Vagina (tissue), 2 donors: Measurements from ENCODE around the gene CREG2. TPM values are rescaled to one million over a fixed set of nuclear protein-coding genes. Genes with fewer than 3 reads are reported as not detected.
"Not testable (repeated sequence)": the region's sequence is repeated elsewhere in the genome, so short reads cannot be mapped to it uniquely, and the experiment has no call there.

Source experiments
- DNase-seq, 2 donors: peaks; one replicate each; pipeline ENCODE4 v3.0.0-alpha.2; 2017; ENCODE audit errors: extremely low spot score in 2 of 2
- H3K27ac ChIP-seq: fragments of 200-600 bp; sonication (generic); one replicate; pipeline ENCODE4 v1.5.1; 2019
- H3K27me3 ChIP-seq: fragments of 200-600 bp; sonication (generic); one replicate; pipeline ENCODE4 v1.5.1; 2019
- H3K36me3 ChIP-seq, 2 donors: fragments of 200-600 bp; sonication (generic); one replicate each; pipeline ENCODE4 v1.5.1; 2017 to 2019
- H3K4me1 ChIP-seq: fragments of 200-600 bp; sonication (generic); one replicate; pipeline ENCODE4 v1.5.1; 2019
- H3K4me3 ChIP-seq, 2 donors: fragments of 200-600 bp; sonication (generic); 1 replicate in 1 of 2; 2 replicates in 1 of 2; pipeline ENCODE4 v1.5.1; 2016 to 2019
- H3K9me3 ChIP-seq: fragments of 200-600 bp; sonication (generic); one replicate; pipeline ENCODE4 v1.5.1; 2019
- POLR2A ChIP-seq, 2 donors: fragments of 450-650 bp; IDR thresholded peaks; one replicate each; pipeline ENCODE4 v1.6.1; 2017; ENCODE audit warnings: antibody characterized with exemption in 2 of 2, mild to moderate bottlenecking in 2 of 2, moderate library complexity in 2 of 2
- POLR2AphosphoS5 ChIP-seq, 2 donors: sonication (generic); formaldehyde crosslinking; IDR thresholded peaks; one replicate each; pipeline ENCODE4 v1.9.0; 2017; ENCODE audit warnings: antibody characterized with exemption in 2 of 2, mild to moderate bottlenecking in 2 of 2, low read depth in 1 of 2; ENCODE audit not compliant: insufficient read depth in 1 of 2
- intact Hi-C: fragments of 100-400 bp; cut with DNase I; formaldehyde crosslinking; loops from one replicate; pipeline ENCODE4 v1.15.1; 2023
- total RNA-seq: library from RNA; depleted of rRNA; stranded (reverse); fragments of >200 nt; gene quantifications from one replicate; pipeline ENCODE4 v1.2.3, GENCODE V29; 2016
- TF ChIP-seq, protein P1 (sequence below), 3 experiments: fragments of 450-650 bp in 2 of 3; fragments of 200-600 bp in 1 of 3; sonication (generic) in 1 of 3; IDR thresholded peaks; one replicate each; pipeline ENCODE4 v1.5.1; 2017 to 2019; ENCODE audit warnings: antibody characterized with exemption in 3 of 3, mild to moderate bottlenecking in 2 of 3, moderate library complexity in 2 of 3

The CREG2 gene
- total RNA-seq, 1 donor from 2014 or later: 0.25 TPM

DNA sequence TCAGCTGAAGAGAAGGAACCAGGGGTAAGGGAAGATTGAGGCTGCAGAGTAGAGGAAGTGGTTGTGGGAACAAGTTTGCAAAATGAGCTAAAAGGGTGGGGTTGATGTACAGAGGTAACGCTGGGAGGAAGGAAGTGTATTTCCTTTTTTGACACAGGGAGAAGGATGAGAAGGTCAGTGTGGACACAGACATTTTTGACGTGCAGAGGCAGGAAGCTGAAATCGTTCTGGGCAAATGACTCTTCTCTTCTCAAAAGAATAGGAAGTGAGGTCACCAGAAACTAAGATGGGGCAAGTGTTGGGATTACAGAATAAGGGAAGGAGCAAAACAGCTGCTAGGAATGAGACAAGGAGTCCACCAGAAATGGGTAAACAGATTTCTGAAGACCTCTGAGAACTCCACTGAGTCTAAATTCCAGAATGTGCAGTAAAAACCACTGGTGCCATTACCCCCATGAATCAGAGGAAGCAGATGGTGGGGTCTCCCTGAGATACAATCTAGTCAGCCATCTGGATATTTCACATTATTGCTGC lies 58.8 kb downstream of the CREG2 start:
- no peak for DNase-seq
- H3K4me1 ChIP-seq: peaks cover 23% of the 10 kb centered on the region
- H3K27ac ChIP-seq: no peak overlapping the region
- no peaks in the 10 kb centered on the region for H3K9me3 ChIP-seq
- H3K27me3 ChIP-seq: no peaks in the 10 kb centered on the region
- intact Hi-C loops: no loop called here
- no peak overlapping the region for H3K4me3 ChIP-seq
- H3K36me3 ChIP-seq: no peaks in the 10 kb centered on the region
- TF ChIP-seq POLR2A (IDR thresholded peaks at IDR 0.05) (no peak), POLR2AphosphoS5 (IDR thresholded peaks at IDR 0.05; ENCODE audit: insufficient read depth in 1 of 2, low read depth in 1 of 2) (peak in 1 of 2 donors; percentile 32)

DNA sequence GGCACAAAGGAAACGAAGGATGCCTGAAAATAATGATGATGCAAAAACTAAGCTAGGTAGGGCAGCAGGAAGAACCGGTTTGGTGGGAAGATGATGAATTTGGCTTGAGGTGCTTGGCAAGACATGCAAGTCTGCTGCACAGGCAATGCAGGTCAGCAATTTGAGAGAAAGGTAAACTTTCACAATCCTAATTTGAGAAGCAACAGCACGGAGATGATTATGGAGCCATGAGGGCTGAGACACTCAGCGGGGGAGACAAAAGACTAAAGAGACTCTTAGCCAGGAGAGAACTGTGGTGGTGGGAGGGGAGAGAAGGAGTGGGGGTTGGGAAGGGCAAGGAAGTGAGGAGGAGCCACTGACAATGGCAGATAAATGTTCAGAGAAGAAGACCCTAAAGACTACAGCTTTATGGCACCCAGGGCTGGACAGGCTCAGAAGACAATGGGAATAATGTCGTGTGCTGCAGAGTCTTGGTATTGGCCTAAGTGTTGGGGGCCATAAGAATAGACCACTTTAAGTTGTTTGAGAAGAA lies 59.4 kb downstream of the CREG2 start:
- no peak overlapping the region for H3K27ac ChIP-seq
- peaks cover 23% of the 10 kb centered on the region for H3K4me1 ChIP-seq
- H3K36me3 ChIP-seq: no peaks in the 10 kb centered on the region
- no peak for DNase-seq
- H3K27me3 ChIP-seq: no peaks in the 10 kb centered on the region
- H3K9me3 ChIP-seq: no peaks in the 10 kb centered on the region
- peak in 1 of 2 donors; percentile 59 for TF ChIP-seq POLR2AphosphoS5 (IDR thresholded peaks at IDR 0.05; ENCODE audit: insufficient read depth in 1 of 2, low read depth in 1 of 2)
- TF ChIP-seq, protein P1, sequence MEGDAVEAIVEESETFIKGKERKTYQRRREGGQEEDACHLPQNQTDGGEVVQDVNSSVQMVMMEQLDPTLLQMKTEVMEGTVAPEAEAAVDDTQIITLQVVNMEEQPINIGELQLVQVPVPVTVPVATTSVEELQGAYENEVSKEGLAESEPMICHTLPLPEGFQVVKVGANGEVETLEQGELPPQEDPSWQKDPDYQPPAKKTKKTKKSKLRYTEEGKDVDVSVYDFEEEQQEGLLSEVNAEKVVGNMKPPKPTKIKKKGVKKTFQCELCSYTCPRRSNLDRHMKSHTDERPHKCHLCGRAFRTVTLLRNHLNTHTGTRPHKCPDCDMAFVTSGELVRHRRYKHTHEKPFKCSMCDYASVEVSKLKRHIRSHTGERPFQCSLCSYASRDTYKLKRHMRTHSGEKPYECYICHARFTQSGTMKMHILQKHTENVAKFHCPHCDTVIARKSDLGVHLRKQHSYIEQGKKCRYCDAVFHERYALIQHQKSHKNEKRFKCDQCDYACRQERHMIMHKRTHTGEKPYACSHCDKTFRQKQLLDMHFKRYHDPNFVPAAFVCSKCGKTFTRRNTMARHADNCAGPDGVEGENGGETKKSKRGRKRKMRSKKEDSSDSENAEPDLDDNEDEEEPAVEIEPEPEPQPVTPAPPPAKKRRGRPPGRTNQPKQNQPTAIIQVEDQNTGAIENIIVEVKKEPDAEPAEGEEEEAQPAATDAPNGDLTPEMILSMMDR (IDR thresholded peaks at IDR 0.05): no peak
- no peak for TF ChIP-seq POLR2A (IDR thresholded peaks at IDR 0.05)
- intact Hi-C loops: no loop called here
- no peak overlapping the region for H3K4me3 ChIP-seq

DNA sequence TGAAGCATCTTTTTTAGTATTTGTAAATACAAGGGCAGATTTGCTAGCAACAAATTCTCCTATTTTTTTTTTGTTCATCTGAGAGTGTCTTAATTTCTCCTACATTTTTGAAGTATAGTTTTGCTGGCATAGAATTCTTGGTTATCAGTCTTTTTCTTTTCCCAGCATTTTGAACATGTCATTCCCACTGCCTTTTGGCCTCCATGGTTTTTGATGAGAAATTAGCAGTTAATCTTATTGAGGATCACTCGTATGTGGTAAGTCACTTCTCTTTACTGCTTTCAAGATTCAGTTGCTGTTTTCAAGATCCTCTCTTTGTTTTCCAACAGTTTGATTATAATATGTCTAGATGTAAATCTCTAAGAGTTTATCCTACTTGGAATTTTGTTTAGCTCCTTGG lies 61.9 kb downstream of the CREG2 start:
- intact Hi-C loops: no loop called here
- Histone ChIP-seq H3K4me3 (no peak overlapping the region), H3K36me3 (no peaks in the 10 kb centered on the region)

DNA sequence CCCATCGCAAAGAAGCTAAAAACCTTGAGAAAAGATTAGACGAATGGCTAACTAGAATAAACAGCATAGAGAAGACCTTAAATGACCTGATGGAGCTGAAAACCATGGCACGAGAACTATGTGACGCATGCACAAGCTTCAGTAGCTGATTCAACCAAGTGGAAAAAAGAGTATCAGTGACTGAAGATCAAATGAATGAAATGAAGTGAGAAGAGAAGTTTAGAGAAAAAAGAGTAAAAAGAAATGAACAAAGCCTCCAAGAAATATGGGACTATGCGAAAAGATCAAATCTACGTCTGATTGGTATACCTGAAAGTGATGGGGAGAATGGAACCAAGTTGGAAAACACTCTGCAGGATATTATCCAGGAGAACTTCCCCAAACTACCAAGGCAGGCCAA lies 70.7 kb downstream of the CREG2 start:
- H3K9me3 ChIP-seq, H3K4me3 ChIP-seq, H3K4me1 ChIP-seq, H3K36me3 ChIP-seq, H3K27ac ChIP-seq, intact Hi-C loops, H3K27me3 ChIP-seq, DNase-seq: not testable (repeated sequence)

More for the DNA sequence above, 61.9 kb downstream of the CREG2 start:
- no peaks in the 10 kb centered on the region for H3K9me3 ChIP-seq
- no peak for TF ChIP-seq POLR2A (IDR thresholded peaks at IDR 0.05)
- TF ChIP-seq POLR2AphosphoS5 (IDR thresholded peaks at IDR 0.05; ENCODE audit: insufficient read depth in 1 of 2, low read depth in 1 of 2): no peak
- TF ChIP-seq, protein P1 (IDR thresholded peaks at IDR 0.05): no peak
- H3K4me1 ChIP-seq: peaks cover 13% of the 10 kb centered on the region
- H3K27me3 ChIP-seq: no peaks in the 10 kb centered on the region
- no peak overlapping the region for H3K27ac ChIP-seq
- no peak for DNase-seq

DNA sequence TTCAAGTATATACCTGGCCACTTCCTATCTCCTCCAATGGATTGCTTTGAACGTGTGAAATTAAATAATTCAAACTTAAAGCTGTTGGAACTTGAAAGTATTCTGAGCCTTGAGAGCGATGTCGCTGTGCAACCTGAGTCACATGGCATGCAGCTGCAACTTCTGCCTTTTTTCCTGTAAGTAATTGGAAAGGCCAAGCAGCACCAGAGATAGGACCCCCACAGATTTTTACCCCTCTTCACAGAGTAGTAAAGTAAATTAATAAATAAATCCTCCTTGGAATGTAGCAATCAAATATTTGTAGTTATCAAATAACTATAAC lies 75.6 kb downstream of the CREG2 start:
- H3K27me3 ChIP-seq: no peaks in the 10 kb centered on the region
- H3K4me1 ChIP-seq: peaks cover 13% of the 10 kb centered on the region
- no peaks in the 10 kb centered on the region for H3K9me3 ChIP-seq
- TF ChIP-seq, protein P1 (IDR thresholded peaks at IDR 0.05): no peak
- TF ChIP-seq POLR2A (IDR thresholded peaks at IDR 0.05): no peak
- TF ChIP-seq POLR2AphosphoS5 (IDR thresholded peaks at IDR 0.05; ENCODE audit: insufficient read depth in 1 of 2, low read depth in 1 of 2): no peak
- no peak for DNase-seq
- H3K27ac ChIP-seq: no peak overlapping the region
- no peak overlapping the region for H3K4me3 ChIP-seq
- H3K36me3 ChIP-seq: no peaks in the 10 kb centered on the region
- intact Hi-C loops: no loop called here

DNA sequence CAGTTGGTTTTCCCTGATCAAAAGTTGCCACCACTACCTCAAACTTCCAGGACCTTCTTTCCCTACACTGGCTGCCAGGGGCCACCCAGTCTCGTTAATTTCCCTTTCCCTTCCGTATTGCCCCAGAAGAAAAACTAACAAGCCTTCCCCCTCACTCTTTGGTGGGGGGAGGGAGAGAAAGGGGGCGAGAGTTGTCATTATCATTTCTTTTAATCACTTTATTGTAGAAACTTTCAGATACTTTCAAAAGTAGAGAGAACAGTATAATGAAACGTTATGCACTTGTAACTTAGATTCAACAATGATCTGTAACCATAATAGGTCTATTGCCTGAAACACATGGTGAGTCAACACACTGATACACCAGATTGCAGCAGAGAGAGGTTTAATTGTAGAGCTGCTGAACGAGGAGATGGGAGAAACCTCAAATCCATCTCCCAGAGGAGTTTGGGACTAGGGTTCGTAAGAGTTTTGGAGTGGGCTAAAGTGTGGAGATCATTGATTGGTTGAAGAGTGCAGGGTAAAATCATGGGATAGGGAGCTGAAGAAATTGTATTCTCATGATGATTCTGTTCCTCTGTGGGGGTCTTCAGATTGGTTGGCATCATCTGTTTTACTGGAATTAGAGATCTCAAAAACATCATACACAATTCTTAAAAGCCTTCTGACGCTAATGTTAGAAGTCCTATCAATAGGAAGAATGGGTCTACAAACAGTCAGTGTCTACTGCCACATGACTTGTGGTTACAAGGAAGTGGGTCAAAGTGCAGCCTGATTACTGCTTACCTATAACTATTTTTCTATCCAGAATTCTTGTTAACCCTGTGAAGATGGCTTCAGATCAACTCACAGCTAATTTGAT lies 76.2 kb downstream of the CREG2 start:
- Histone ChIP-seq H3K4me3 (no peak overlapping the region), H3K4me1 (peaks cover 18% of the 10 kb centered on the region), H3K27me3 (no peaks in the 10 kb centered on the region), H3K36me3 (no peaks in the 10 kb centered on the region), H3K9me3 (no peaks in the 10 kb centered on the region), H3K27ac (no peak overlapping the region)
- intact Hi-C loops: no loop called here
- DNase-seq: no peak
- TF ChIP-seq, protein P1 (IDR thresholded peaks at IDR 0.05): no peak
- TF ChIP-seq POLR2A (IDR thresholded peaks at IDR 0.05): no peak
- no peak for TF ChIP-seq POLR2AphosphoS5 (IDR thresholded peaks at IDR 0.05; ENCODE audit: insufficient read depth in 1 of 2, low read depth in 1 of 2)
